ENCODE results near the gene MIF4GD. TPM values are rescaled to one million over a fixed set of nuclear protein-coding genes. Genes with fewer than 3 reads are reported as not detected.
"Not testable (repeated sequence)": the region's sequence is repeated elsewhere in the genome, so short reads cannot be mapped to it uniquely, and the experiment has no call there.

The MIF4GD gene
- polyA plus RNA-seq, 1 donor = 19.2 TPM

DNA sequence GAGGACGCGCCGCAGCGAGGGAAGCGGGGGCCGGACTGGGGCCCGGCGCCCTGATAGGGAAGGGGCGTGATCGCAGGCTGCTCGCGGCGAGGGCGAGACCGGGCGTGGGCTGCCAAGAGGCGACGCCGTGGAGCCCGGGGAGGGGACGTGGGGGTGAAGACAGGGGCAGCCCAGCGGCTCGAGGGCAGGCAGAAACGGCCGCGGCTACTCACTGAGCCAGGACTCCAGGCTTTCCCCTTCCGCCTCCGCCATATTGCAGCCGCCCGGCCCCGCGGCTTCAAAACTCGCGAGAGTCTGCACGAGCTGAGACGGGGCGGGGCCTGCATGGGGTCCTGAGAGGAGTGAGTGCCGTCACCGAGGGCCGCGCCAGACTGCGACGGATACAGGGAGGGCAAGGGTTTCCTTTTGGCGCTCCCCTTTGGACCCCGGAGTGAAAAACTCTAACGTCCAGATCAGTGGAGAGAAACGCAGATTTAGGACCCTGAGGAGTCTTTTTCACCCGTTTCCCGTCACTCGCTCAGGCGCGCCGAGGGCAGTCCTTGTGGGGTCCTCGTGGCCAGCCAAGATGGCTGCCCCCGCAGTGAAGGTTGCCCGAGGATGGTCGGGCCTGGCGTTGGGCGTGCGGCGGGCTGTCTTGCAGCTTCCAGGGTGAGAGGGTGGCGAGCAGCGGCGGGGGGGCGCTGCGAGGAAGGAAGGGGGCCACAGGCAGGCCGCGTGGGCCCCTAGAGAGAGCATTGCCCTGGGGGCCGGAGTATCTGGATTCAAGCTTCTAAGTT lies 9.5 kb downstream of the MIF4GD start, which contains the start of the genes GGA3 and MRPS7:
Gene GGA3 (minus strand): TSS at position 271 of the 776 bp plus-strand sequence. CDS start 19 bp downstream, at position 252.
Gene MRPS7 (plus strand): TSS at position 544 of the 776 bp plus-strand sequence. CDS start 22 bp downstream, at position 566.
- DNase-seq = peak; percentile 96

- DNase-seq = no peak
Observed at GRCh38 chr17:75260641-75261335, 10.2 kb downstream of the MIF4GD start.

DNA sequence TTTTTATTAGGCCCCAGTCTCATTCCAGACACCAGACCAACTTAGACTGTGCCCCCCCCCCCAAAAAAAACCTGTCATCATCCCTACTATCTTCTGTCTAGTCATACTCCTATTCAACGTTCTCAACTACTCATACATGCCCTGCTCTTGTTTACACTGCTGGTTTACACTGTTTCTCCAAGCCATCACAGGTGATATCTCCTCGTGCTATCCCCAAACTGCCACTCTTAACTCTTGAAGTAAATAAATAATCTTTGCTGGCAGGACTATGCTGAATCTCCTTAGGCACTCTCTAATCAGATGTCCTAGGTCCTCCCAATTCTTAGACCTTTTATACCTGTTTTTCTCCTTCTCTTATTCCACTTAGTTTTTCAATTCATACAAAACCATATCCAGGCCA lies 13.8 kb downstream of the MIF4GD start:
- not testable (repeated sequence) for DNase-seq

- DNase-seq = not testable (repeated sequence)
Observed at GRCh38 chr17:75255954-75256698, 14.9 kb downstream of the MIF4GD start.

DNA sequence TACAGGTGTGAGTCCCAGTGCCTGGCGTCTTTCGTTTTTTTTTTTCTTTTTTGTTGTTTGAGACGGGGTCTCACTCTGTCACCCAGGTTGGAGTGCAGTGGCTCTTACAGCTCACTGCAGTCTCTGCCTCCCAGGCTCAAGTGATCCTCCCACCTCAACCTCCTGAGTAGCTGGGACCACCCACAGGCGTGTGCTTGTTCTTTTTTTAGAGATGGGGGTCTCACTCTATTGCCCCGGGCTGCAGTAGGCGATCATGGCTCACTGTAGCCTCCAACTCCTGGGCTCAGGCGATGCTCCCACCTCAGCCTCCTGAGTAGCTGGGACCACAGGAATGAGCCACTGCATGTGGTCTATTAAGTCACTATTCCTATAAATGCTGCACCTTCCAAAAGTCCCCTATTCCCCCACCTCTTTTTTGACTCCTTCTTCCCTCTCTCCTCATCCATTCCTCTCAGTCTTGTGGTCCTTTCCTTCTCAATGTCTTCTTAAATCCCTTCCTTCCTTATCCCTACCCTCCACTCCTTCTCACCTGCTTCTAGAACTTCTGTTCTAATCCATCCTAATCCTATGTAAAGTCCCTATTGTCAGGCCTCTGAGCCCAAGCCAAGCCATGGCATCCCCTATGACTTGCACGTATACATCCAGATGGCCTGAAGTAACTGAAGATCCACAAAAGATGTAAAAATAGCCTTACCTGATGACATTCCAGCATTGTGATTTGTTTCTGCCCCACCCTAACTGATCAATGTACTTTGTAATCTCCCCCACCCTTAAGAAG lies 18.8 kb downstream of the MIF4GD start:
- DNase-seq = no peak

- no peak for DNase-seq
Observed at GRCh38 chr17:75250009-75250471, 21.0 kb downstream of the MIF4GD start.

DNA sequence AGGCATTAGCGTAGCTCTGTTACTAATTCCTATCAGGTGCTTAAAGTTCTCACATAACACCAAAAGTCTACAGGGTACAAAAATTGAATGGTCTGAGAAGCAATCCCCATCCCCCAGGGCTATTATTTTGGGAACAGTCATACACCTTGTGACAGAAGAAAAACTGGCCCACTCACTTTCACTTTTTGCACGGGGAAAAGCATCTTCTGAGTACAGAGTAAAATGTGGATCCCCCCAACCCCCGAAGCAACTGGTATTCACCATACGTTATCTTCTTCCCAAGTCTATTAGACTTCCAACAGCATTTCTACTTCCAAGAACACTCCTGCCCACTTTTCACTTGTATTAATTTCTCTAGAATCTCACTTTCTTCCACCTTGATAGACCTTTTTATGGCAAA lies 21.5 kb downstream of the MIF4GD start:
- DNase-seq = no peak

- no peak for DNase-seq
Observed at GRCh38 chr17:75246404-75246803, 24.6 kb downstream of the MIF4GD start.

DNA sequence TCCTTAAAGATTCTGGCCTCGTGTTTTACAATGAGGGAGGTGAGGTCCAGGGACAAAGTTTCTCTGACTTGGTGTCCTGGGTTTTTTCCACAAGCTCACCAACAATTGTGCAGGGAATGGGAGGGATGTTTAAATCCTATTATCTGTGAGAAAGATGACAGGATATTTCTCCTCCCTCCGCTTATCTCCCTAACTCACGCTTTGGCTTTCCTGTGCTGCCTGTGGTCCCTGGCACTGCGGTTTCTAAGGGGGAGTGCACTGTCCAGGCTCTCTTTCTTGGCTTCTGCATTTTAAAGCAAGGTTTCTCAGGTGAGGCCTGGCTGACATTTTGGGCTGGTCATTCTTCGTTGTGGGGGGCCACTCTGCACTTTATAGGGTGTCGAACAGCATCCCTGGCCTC lies 26.0 kb downstream of the MIF4GD start:
- DNase-seq = no peak

DNA sequence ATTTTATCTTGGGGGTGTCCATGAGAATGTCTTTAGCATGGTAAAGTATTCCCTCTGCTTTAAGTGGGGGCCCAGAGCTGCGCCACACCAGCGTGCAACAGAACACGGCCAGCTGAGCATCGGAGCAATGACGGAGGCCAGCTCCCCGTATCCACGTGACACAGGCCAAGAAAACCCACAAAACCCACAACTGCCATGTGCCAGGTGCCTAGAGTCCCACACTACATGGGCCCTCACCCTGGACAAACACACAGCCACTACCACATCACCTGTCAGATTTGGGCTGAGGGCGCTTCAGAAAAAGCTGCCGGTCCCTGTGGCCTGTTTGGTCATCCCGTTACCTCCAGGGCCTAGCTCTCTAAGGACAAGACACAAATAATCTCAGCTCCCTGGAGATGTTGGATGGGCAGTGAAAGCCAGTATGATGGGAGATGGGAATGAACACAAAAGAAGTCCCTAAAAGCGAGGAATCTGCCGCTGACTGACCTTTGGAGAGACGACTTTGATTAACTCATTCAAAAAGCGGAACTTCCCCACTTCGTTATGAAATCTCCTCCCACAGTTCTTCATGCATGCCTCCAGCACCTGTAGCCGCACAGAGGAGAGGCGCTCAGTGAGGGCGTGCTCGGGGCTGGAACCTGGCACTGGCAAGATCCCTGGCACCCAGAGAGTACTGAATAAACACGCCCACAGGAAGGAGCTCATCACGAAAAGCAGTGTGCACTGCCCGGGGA lies 26.7 kb downstream of the MIF4GD start:
- no peak for DNase-seq

GRCh38 chr17:75242461-75243042 lies 28.5 kb downstream of the MIF4GD start:
- DNase-seq = no peak

DNA sequence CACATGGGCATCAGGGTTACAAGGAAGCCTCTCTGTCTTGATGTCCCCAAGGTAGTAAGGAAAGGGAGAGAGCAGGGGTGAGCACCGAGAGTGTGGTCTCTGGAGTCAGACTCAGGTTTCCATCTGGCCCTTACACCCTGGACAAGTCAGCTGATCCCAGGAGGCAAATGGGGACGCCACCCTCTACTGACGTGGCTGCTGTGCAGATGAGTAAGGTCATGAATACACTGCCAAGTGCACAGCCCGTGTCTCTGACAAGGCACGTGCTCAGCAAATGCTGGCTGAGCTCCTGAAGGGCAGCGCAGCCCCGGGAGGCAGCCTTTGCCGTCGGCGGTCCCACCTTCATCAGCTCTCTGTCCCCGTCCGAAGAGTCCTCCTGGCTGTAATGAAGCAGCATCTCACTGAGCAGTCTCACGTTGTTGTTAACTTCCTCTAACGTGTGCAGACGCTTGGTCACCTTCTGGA lies 29.0 kb downstream of the MIF4GD start:
- no peak for DNase-seq

GRCh38 chr17:75241502-75241901 lies 29.5 kb downstream of the MIF4GD start:
- no peak for DNase-seq

GRCh38 chr17:75241143-75241430 lies 29.9 kb downstream of the MIF4GD start:
- no peak for DNase-seq

DNA sequence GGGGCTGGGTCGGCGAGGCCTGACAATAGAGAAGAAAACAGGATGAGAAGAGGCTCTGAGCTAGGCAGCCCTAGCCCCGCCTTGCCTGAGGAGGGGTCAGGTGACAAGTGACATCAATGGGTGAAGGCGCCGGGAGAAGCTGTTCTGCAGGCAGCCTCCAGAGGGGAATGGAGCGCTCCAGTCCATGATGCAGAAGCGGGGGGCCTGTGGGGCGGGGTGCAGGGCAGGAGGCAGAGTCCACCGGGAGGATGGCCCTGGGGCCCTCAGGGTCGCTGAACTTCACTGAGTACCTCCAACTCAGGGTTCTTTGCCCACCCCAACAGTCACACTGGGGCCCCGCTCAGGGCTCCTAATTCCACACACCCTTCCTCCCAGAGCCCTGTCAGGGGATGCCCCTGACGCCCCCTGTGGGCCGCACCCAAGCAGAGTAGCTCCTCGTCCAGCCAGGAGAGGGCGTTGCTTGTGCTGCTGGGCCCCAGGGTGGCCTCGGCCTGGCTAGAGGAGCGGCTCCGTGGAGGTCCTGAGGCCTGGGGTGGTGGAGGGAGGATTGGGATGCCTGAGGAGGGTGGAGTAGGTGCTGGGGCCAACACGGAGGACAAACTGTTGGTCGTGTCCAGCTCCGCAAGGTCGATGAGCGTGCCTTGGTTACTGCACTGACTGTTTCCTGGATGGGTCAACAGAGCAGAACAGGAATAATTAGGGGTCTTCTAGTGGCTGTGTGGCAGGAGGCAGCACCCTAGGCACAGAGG lies 30.5 kb downstream of the MIF4GD start:
- no peak for DNase-seq

GRCh38 chr17:75239778-75240393 lies 31.1 kb downstream of the MIF4GD start:
- DNase-seq = no peak

DNA sequence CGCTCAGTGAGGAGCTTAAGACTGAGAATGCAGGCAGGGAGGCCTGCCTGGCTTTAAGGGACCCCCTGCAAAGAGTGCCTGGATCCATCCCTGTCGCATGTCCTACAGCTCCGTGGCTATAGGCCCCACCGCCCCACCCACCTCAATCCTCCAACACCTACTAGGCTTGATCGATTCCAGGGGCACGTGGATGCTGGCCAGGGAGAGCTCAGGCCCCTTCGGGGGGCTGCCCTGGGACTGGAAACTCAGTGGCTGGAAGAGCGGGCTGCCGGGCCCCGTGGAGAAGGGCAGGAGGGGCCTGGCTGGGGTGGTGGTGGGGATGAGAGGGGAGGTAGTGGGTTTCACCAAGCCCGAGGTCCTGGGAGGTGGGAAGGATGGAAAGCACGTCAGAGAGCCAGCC lies 31.8 kb downstream of the MIF4GD start:
- DNase-seq = no peak

DNA sequence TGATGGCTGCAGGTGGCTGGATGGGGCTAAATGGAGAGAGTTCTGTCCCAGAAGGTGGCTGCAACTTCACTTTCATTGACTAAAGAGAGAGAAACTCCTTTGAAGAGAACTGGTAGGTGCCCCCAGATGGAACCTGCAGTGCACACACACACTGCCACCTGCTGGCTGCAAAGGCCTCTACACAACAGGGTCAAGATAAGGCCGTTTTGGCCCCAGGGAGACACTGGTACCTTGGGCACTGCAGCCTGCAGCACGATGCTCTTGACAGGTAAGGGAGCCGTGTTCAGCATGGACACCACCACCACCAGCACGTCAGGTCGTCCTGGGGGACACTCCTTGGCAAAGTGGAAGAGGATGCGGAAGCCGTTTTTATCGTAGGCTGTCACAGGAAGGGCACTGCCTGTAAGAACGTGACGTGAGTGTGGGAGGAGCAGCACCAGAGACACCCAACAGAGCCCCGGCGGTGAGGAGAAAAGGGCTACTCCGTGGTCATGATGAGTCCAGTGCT lies 32.3 kb downstream of the MIF4GD start:
- no peak for DNase-seq

GRCh38 chr17:75238020-75238580 lies 32.9 kb downstream of the MIF4GD start:
- DNase-seq = no peak

All from left kidney (tissue), 2 donors.